ENCODE data around the gene IGFBP1.

GRCh38 chr7:45893374-45893995 lies 5.2 kb downstream of the IGFBP1 start:
- no peak for TF ChIP-seq ZNF280C (tag by site-specific recombination; IDR thresholded peaks at IDR 0.05)
- no peak for TF ChIP-seq CTCF (tag by site-specific recombination; IDR thresholded peaks at IDR 0.05)
- no peak for TF ChIP-seq GLI2 (tag by site-specific recombination; IDR thresholded peaks at IDR 0.05; ENCODE audit: borderline replicate concordance, low read depth)
- TF ChIP-seq, protein P1, sequence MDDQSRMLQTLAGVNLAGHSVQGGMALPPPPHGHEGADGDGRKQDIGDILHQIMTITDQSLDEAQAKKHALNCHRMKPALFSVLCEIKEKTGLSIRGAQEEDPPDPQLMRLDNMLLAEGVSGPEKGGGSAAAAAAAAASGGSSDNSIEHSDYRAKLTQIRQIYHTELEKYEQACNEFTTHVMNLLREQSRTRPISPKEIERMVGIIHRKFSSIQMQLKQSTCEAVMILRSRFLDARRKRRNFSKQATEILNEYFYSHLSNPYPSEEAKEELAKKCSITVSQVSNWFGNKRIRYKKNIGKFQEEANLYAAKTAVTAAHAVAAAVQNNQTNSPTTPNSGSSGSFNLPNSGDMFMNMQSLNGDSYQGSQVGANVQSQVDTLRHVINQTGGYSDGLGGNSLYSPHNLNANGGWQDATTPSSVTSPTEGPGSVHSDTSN (CRISPR knock-in tag; IDR thresholded peaks at IDR 0.05), result no peak
- no peak for TF ChIP-seq ZBTB1 (tag by site-specific recombination; IDR thresholded peaks at IDR 0.05)
- no peak for TF ChIP-seq ZNF24 (tag by site-specific recombination; IDR thresholded peaks at IDR 0.05)
- no peak for TF ChIP-seq ZNF561 (tag by site-specific recombination; IDR thresholded peaks at IDR 0.05; ENCODE audit: borderline replicate concordance)
- TF ChIP-seq REPIN1 (tag by site-specific recombination; IDR thresholded peaks at IDR 0.05; ENCODE audit: low read depth), result no peak

All from HEK293 (cell line).